ENCODE results near the gene ZFPM1.

The ZFPM1 gene

DNA sequence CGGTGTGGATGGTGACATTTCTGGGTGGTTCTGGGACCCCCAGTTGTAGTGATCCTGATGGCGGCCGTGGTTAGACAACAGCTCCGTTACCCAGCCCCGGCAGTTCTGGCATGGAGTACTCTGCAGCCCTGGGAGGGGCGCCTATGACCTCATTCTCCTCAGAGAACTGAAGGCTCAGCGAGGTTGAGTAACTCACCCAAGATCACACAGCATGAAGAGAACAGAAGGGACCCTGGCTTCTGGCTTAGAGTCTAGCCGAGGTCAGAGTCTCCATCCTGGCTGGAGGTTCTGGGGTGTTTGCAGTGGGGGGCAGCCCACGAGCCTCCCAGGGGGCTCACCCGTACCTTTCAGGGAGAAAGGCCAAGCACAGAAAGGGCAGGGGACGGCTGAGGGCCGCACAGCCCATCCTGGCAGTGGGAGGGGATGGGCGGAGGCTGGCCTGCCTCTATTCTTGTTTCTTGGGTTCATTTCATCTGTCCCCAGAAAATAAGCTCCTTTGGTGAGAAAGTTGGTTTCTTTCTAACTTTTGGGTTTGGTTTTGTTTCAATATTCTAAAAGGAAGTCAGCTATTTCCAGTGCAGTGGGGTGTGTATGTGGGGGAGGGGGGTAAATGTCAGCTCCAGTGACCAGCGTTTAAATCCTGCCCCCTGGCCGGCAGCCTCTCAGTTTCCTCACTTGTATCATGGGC, 13.2 kb downstream of the ZFPM1 start:
- DNase-seq, result no peak

DNA sequence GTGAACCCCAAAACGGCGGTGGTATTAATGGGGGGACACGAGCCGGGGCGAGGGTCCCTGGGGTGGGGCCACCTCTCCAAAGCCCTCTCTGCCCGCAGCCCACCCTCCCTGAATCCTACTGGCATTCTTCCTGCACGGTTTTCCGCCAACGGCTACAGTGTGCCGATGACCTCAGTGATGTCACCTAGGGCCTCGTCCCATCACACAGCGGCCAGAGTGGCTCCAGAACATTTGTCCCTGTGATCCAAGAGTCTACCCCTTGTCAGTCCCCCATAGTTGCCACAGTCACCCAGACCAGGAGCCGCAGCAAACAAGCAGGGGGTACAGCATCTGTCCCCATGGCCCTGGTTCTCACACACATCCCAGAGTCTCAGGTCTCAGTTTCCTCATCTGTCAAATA, 13.9 kb downstream of the ZFPM1 start:
- DNase-seq, result no peak

DNA sequence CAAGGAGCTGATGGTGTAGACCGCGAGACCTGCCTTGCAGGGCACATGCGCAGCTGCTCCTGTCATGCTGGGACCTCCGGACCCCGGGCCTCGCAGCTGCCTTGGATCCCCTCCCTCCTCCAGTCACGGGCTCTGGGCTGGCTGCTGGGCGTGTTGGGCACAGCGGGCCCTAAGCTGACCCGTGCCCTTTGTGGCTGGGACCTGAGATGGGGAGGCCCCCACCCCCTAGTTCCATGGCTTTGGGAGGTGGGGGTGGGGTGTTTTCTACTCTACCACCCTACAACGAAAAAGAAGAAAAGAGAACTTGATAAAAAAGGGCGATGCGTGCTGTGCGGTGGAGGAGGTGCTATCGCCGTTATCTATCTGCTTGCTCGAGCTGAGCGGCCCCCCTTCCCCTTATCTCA, 14.5 kb downstream of the ZFPM1 start:
- no peak for DNase-seq

DNA sequence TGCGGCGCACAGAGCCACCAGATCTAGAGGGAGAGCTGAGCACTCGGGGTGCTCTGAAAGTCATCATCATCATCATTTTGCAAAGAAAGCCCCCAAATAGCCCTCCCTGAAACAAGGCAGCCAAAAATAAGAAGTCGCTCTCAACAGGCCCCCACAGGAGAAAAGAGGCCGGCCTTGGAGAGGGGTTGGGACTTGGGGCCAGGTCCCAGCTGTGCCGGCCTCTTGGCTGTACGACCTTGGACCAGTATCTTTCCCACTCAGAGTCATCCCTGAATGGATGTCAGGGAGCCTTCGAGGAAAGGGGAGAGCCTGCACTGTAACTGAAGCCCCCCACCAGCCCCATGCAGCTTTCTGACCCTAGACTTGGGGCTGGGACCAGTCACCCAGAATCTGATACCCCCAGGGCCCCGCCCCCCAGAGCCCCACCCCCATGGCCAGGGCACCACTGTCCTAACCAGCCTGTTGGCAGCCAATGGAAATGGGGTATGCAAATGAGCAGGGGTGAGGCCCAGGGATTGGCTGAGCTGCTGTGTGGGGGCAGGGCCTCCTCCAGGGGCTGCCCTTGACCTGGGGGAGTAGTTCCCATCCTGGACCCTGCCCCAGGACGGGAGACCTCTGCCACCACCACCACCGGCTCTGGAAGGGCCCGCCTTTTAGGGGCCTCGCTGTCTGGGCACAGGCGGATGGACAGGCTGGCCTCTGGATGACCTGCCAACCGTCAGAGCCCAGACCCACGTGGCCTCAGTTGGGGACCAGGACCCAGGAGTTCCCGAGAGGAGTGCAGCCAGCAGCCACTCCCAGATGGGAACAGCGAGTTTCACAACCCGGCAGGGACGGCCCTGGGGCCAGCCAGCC, 15.4 kb downstream of the ZFPM1 start:
- DNase-seq, result no peak

DNA sequence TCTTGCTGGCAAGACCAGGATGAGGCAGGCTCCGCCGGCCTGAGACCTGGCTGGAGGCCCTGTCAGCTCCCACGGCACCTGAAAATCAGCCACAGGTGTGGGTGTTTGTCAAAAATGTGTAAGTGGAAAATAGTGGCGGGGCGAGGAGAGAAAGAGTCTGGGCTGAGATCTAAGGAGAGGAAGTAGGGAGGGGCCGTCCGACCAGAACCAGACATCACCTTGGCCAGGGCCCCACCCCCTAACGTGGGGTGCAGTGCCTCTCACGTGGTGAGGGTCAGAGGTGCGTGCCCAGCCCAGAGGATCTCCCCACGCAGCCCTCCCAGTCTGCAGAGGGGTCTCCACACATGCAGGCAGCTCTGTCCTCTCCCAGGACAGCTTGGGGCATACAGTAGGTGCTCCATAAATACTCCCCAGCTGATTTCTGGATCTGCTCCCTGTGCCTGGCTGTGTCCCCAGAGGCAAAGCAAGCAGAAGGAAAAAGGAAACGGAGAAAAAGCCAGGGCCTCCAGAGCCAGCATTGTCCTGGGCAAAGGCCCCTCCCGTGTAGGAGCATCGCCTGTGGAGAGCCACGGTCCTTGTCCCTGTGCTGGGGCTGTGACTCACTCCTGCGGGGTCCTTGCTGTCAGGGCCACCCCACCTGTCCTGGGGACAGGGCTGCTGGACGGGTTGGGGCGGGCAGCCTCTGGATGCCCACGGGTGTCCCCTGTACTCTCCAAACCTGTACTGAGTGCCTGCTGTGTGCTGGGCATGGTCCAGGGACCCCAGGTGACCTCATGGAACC, 16.7 kb downstream of the ZFPM1 start:
- DNase-seq, result peak in 4 of 5 donors; percentile 43 to 60 (median 57)

DNA sequence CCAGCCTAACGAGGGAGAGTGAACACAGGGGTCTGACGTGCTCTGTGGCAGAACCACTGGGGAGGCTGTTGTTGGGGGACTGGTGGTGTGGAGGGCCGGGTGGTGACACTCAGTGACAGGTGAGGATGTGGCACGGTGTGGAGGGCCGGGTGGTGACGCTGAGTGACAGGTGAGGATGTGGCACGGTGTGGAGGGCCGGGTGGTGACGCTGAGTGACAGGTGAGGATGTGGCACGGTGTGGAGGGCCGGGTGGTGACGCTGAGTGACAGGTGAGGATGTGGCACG, 17.3 kb downstream of the ZFPM1 start:
- DNase-seq, result peak in 1 of 5 donors; percentile 43

DNA sequence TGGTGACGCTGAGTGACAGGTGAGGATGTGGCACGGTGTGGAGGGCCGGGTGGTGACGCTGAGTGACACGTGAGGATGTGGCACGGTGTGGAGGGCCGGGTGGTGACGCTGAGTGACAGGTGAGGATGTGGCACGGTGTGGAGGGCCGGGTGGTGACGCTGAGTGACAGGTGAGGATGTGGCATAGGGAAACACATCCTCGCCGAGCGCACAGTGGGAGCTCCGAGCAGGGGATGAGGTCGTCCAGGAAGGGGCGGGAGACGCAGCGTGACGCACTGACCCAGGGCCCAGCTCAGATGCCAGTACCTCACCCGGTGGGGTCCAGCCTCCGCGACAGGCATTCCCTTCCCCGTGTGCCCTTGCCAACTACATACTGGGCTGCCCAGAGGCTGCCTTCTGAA, 17.6 kb downstream of the ZFPM1 start:
- peak in 3 of 5 donors; percentile 42 to 52 (median 48) for DNase-seq

DNA sequence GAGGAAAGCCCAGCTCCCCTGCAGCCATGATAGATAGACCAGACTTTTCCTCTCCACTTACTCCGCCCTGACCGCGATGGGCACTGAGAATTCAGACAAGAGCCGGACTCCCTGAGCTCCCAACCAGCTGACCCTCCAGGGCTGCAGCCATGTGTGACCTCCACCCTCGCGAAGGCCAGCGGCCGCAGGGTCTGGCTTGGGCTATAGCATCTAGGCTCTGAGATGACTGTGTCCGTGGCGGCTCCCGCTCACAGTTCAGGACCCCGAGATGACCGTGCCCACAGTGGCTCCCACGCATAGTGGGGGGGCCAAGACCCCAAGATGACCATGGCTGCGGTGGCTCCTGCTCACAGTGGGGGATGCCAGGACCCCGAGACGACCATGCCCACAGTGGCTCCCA, 18.0 kb downstream of the ZFPM1 start:
- DNase-seq, result no peak

DNA sequence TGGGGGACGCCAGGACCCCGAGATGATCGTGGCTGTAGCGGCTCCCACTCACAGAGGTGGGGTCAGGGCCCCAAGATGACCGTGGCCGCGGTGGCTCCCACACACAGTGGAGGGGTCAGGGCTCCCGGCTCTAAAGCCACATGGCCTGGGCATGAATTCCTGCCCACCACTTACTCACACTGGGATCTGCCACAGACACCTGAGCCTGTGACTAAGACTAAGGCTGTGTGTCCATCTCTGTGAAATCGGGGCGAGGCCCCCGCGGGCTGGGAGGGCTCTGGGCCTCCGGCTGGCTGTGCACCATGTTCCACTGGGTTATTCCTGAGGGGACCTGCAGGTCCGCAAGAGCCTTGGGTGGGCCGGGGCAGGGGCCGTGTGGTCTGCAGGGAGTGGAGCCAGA, 18.5 kb downstream of the ZFPM1 start:
- DNase-seq, result no peak

DNA sequence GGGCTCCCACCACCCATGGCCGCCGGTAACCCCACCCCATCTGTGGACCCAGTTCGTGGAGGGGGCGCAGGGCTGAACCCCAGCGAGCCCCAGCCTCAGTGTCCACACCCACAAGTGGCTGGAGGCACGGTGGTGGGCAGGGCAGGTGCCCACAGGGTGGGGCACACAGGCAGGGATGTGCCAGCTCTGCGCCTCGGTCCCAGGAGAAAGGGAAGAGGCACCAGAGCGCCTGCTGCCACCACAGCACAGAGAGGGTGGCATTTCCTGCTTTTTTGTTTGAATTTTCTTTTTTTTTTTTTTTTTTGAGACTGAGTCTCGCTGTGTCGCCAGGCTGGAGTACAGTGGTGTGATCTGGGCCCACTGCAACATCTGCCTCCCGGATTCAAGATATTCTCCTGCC, 19.0 kb downstream of the ZFPM1 start:
- no peak for DNase-seq

DNA sequence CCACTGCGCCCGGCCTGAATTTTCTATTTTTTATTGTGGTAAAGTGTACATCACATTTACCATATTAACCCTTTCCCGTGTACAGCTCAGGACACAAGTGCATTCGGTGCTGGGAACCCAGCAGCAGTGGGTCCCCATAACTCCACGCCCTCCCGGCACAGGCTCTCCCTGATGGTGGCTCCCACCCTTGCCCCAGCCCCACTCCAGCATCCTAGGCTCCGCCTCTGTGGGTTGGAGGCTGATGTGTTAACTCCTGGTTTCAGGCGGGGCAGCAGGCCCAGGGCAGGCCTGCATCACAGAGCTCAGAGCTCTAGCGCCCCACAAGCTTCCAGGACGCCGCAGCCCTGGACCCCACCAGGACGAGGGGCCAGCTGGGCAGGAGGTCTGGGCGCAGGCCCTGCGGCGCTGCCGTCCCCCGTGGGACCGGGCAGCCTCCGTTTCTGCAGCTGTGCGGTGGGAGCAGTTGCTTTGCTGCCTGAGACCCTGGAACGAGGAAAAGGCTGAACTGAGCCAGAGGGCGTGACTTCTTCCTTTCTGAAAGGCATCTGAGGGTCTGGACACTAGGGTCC, 19.6 kb downstream of the ZFPM1 start:
- no peak for DNase-seq

DNA sequence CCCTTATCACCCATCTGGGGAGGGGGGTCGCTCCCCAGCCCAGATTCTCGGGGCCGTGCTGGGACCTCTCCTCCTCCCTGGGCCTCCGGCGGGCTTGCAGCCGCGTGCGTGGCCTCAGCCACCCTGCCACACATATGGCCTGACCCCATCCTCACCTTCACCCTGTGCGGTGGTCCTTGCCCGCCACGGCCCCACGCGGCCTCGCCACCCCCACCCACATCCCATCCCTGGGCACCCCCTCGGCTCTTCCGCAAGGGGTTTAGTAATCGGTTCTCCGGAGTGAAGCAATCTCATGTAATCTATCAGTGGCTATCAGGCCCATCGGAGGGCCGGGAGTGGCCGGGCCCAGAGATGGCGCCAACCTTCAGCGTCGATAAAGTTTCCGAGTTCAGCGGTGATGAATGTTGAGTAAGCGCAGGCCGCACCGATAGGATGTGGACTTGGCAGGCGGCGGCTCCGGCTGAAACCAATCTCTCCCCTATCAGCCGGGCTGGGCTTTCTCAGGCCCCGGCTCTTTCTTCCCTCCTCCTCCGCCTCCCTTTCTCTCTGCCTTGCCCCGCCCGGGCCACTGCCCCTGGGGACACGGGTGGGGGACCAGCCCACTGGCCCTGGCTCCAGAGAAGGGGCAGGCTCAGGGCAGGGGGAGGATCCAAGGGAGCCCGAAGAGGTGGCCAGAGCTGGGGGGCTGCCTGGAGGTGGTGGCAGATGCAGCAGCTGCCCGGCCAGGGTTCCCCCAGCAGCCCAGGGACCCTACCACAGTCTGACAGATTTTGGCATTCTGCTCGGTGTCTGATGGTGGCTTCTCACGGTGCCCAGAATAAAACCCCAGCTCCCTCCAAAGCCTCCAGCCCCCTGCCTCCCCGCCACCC, 20.8 kb downstream of the ZFPM1 start:
- no peak for DNase-seq

DNA sequence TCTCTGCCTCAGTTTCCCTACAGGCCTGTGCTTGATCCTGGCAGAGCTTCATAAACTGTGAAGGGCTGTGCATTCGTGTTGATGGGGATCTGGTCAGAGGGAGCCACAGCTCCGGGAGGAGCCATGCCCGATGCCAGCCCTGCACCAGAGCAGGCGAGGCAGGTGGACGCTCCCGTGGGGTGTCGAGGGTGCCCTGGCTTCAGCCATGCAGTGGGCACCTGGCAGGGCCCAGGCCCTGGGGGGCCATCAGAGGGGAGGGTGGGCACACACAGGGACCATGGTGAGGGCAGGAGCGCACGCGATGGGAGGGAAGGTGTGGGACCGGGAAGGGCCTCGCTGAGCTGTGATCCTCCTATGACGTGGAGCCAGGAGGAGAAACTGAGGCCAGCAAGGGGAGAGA, 22.0 kb downstream of the ZFPM1 start:
- no peak for DNase-seq

DNA sequence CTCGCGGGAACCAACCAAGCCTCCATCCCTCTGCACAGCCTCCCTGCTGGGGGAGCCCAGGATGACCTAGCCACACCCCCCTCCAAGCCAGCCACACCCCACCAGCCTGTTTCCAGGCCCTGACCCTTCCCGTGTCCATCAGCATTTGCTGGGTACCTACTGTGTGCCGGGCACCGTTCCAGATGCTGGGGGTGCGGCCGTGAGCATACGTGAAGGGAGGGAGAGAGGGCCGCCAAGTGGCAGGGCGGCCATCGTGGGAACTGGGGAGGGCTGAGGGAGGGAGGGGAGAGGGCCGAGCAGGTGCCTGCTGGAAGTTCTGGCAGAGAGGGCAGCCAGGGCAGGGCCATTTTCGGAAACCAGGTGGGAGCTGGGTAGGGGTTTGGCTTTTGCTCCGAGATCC, 23.1 kb downstream of the ZFPM1 start:
- no peak for DNase-seq

DNA sequence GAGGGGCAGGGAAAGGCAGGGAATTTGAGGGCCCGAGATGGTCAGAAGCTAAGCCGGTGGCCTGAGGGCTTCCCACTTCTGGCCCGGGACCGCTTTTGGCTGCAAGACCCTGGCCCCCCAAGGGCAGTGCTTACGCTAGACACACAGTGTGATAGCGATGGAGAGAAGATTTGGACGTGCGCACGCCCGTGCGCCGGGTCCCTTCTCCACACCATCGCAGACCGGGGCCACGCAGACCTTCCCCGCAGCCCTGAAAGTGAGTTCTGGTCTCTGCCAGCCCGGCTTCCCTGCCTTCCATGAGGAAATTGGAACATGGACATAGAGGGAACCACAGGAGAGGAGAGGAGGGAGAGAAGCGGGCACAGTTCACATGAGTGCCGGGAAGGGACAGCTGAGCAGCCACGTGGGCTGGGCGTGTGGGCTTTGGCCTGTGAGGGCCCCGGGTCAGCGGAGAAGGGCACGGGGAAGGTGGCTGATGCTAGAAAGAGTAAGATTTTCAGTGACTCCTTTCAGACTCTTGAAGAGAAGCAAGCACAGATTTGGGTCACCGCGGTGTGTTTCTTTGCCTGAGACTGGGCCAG, 23.8 kb downstream of the ZFPM1 start:
- no peak for DNase-seq

DNA sequence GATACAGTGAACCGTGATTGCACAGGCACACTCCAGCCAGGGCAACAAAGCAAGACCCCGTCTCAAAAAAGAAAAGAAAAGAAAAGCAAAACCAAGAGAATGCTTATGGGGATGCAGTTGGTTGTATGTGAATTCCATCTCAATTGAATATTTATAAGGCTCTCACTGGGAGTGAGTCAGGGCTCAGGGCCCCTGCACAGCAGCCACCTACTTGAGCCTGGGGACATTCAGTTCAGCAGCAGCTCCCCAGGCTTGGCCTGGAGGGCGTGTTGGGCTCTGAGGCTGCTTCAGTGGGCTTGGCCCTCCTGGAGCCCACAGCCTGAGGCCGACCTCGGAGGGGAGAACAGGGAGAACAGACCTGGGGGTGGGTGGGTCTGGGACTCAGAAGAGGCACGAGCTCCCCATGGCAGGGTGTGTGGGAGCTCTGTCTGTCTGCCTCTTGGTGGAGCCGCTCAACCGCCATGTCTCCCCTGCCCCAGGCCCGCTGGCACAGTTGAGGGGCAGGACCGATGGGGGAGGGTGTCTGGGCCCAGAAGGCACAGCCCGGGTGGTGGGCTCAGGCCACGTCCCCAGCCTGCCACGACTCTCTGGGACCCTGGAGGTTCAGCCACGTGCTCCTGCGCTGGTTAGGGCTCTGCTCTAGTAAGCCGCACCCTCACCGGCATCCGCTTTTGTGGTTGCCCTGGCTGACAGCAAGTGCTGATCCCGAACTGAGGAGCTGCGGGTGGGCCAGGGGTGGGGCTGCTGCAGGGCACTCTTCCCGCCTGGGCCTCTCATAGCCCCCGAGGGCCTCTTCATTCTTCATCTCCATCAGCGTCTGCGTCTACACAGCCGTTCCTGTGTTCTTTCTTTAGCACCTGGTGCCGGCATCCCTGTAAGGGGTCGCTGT, 24.8 kb downstream of the ZFPM1 start:
- peak in 2 of 5 donors; percentile 18 to 44 for DNase-seq

DNA sequence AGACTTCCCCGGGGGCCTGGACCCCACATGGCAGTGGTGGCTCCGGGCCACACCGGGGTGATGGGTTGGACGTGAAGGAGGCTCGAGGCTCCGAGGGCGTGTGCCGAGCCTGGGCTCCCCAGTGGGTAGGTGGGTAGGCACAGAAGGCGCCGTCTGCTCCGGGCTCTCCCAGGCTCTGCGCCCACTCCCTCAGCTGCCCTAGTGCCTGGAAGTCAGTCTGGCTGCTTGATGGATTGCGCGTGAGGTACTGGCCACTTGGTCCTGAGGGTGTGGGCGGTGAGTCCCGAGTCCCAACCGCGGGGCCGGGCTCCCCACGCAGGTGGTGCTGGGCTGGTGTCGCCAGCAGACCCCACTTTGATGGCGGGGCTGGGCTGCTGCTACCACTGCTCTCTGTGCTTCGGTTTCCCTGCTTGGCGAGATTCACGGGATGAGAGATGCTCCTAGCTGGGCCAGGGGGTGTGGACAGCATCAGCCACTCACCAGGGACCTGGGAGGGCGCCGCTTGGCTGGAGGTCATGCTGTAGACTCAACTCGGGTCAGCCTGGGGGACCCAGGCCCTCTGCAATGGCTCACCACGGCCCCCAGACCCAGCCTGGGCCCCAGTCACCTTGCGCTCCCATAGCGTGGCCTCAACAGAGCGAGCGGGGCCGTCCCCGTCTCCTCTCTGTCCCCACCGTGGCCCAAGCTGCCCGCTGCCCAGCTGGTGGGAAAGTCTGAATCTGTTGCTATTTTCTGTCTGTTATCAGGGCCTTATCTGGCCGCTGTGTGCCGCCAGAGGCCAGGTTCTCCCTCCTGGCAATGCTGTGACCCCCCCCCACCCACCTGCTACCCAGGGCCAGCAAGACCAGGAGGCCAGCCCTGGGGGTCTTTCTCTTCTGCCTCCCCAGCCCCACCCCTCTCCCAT, 26.1 kb downstream of the ZFPM1 start:
- DNase-seq, result no peak

DNA sequence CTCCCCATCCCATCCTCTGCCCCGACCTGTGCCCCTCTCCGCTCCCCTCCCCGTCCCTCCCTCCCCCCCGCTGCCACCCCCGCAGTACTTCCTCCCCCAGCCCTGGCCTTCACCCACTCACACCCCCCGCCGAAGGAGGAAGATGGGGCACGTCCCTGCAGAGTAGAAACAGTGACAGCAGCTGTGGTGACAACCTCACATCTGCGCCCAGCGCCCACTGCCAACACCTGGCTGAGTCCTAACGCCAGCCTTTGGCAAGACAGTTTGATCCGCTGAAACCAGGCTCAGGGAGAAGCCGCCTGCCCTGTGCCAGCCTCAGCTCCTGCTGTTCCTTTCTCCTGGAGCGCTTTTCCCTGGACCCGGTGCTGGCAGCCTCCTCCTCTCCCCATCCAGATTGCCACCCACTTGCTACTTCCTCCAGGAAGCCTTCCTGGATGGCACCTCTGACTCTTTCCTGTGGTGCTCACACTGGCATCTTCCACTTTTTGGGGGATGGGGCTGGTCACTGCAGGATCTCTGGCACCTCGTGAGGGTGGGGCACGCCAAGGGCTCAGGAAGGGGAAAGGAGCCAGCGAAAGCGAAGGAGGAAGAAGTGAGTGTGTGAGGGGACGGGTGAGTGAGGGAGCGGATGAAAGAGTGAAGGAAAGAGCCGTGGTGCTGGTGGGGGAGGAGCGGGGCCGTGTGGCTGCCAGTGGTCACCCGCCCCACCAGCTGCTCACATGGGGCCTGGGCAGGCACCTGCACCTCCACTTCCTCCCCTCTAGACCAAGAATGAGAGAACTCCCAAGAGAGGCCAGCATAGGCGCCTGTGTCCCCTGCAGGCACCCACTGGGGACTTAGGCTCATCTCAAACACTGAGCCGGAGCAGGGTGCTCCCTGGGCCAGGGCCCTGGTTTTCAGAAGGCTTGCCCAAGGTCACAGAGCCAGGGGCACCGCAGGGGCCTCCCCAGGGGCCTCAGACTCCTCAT, 27.0 kb downstream of the ZFPM1 start:
- no peak for DNase-seq

DNA sequence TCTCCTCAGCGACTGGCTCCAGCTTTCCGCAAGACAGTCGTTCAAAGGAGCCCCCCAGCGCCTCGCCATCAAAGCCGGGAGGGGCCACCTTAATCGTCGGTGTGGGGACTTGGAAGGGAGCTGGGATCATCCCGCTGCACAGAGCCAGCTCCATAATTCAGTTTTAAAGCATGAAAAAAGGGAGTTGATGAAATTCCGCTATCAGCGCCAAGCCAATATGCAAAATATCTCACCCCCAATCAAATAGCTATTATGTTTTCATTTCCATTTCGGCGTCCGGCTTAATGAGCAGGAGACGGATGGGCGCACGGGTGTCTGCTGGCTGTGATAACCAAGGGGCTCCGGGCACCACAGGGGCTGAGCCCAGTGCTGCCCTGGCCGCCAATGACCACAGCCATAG, 27.7 kb downstream of the ZFPM1 start:
- no peak for DNase-seq
